Activated T-cell treated with anti-CD3 and anti-CD28 coated beads, Interleukin-2, amount 50 U/mL, for 48 hours (primary cell): Measurements from ENCODE around the gene AK5.

Experiments used
- DNase-seq, 2 experiments: peaks; one replicate each; pipeline ENCODE4 v3.0.0-alpha.2; 2020

Gene AK5

DNA sequence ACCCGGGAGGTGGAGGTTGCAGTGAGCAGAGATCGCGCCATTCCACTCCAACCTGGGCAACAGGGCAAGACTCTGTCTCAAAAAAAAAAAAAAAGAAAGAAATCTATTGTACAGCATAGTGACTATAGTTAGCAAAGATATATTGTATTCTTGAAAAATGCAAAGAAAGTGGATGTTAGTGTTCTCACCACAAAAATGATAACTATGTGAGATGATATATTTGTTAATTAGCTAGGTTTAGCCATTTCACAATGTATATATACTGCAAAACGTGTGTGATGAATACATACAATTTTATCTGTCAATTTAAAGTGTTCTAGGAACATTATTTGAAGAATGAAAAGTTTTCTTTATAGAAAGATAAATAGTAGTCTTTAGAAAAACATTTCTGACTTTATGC is 179.9 kb downstream of the AK5 start:
- DNase-seq, result no peak

DNA sequence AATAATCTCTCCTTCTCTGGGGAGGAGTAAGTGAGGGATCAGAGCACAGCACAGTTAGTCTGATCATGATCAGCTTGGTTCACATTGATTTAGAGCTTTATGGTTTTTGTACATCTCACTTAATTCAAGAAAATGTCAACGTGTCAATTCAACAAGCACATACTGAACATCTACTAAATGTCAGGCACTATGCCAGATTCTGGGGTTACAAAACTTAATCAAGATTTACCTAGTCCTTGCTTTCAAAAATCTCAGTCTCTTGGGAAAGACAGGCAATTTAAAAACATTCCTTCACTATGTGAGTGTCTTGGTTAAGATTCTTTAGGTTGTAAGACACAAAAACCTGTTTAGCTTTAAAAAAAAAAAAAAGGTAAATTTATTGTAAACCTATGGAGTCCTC is 181.4 kb downstream of the AK5 start:
- DNase-seq, result no peak

DNA sequence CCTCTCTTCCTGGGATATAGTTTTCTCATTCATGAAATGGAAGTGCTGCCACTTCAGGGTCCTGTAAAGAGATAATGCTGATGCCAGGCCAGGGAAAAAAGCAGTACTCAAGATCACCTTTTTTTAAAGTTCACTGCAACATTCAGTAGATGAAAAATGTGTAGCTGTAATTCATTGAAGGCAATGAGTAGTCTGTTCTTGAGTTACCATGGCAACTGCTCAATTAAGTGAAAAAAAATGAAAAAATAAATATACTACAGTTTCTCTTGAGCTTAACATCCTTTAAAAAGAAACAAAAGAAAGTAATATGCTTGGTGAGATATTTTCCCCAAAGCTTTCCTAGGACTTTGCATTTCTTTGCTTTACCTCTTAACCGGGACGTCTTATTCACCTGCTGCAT is 183.3 kb downstream of the AK5 start:
- no peak for DNase-seq

DNA sequence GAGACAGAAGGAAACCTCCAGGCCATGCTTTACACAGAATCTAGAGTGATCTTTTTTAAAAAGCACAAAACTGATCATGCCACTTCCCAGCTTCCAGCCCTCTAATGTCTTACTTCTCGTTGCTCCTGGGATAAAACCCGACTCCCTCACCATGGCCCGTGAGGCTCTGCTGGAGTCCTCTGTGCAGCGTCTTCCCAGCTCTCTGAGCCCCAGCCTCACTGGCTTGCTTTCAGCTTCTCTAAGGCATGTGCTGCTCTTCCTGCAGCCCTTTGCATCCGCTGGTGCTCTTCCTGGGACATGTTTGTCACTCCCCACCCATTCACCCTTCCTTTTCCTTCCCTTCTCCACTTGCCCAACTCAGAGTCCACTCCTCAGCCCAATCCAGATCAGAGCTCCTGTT is 184.1 kb downstream of the AK5 start:
- no peak for DNase-seq

GRCh38 chr1:77467021-77467595 is 185.3 kb downstream of the AK5 start:
- DNase-seq, result no peak

GRCh38 chr1:77467741-77468140 is 185.9 kb downstream of the AK5 start:
- no peak for DNase-seq

GRCh38 chr1:77468257-77468948 is 186.6 kb downstream of the AK5 start:
- DNase-seq, result no peak

GRCh38 chr1:77468949-77469710 is 187.3 kb downstream of the AK5 start:
- DNase-seq, result no peak

DNA sequence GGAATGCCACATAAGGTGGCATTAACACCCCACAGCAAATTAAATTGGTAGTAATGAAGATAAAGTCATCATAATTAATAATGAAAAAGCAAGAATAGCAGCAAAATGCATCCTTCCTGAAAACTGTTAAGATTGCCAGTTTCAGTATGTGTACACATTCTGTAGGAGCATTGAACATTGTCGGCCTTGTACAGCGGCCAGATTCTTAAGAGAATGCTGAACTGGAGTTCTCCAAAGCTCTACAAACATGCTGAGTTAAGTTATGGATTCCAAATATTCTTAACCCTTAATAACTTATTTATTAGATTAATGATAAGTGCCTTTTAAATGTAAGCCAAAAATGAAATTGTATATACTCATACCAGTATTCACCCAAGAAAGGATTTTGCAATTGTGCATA is 189.9 kb downstream of the AK5 start:
- no peak for DNase-seq

DNA sequence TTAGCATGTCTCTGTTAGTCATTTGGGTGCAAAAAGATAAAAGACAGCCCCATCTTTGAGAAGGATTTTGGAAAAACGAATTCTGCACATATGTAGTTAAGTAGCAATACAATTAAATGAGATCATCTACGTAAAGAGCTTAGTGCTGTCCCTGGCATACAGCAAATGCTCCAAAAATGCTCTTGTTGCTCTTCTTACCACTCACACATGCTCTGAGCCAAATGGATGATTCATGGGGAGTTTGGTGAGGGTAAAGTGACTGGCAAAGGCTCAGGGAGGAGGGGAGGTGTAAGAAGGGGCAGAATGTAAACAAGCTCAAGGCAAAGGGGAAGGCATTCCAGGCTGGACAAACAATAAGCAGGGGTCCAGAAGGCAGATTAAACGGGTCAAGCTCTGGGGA is 191.9 kb downstream of the AK5 start:
- no peak for DNase-seq

- DNase-seq, result no peak
Measured at GRCh38 chr1:77475641-77476040, 193.8 kb downstream of the AK5 start.

- DNase-seq, result no peak
Measured at GRCh38 chr1:77476475-77476874, 194.7 kb downstream of the AK5 start.

- DNase-seq, result no peak
Measured at GRCh38 chr1:77484334-77484733, 202.5 kb downstream of the AK5 start.

- no peak for DNase-seq
Measured at GRCh38 chr1:77484926-77485325, 203.1 kb downstream of the AK5 start.

- no peak for DNase-seq
Measured at GRCh38 chr1:77487631-77488030, 205.8 kb downstream of the AK5 start.

DNA sequence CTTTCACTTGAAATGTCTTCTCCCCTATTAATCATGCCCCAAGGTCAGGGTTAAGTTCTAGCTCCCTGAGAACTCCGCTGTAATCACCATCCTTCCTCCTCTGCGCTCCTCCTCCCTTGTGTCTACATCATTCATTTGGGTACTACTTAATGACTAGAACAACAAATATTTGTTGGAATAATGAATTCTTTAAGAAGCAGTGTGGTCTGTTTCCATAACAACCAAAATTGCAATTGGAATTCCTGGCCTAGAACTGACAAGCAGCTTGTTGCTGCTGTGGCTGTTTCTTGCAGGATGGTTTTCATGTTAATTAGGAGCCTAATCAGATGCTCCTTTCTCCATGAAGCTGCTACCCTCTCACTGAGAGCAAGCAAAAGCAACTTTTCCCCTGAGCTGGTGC is 208.1 kb downstream of the AK5 start:
- no peak for DNase-seq

DNA sequence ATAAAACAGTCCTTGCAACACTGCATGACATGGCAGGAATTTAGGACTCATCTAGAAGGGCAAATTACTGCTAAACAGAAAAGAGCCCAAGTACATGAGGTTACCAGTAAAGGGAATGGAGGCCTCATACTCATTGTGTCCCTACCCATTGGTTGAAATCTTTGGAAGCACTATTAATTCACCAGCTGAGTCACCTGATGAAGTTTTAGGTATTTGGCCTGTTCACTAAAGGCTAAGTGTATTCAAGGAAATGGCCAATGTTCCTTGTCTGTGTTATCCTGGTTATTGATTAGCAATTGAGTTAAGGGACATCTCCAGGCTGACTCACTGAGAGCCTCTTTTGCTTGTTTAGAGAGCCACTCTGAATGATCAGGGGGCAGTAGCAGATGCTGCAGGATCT is 212.2 kb downstream of the AK5 start:
- no peak for DNase-seq

GRCh38 chr1:77498918-77499317 is 217.1 kb downstream of the AK5 start:
- DNase-seq, result no peak

DNA sequence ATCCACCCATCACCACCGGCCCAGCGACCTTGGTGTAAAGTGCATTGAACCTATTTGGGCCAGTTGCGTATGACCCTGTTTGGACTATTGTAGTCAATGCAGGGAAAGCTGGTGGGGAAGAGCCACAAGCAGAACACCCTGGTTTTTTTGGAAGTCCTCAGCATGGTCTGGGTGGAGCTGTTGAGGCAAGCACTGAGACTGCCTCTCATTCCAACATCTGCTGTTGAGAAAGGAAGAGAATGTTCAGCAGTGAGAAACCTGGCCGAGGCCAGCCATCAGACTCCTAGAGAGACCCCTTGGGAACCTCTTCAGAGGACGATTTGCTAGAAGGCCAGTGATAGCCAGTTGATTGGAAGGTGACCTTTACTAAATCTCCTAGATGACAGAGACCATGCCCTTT is 217.6 kb downstream of the AK5 start:
- no peak for DNase-seq

DNA sequence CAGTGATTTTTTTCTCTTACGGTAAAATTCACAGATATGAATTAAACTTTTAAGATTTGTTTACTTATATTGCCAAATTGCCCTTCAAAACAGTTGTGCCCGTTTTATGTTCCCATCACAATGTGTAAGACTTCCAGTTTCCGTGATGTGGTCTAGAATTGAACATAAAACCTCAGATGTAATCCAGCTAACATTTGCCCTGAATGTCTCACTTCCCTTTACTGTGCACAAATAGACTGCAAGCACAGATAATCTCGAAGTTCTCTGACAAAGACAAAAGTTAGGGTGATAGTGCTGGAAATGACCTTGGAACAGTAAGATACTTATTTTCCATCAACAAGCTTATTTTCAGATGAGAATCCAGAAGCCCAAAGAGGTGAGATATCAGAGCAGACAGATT is 223.2 kb downstream of the AK5 start:
- no peak for DNase-seq

DNA sequence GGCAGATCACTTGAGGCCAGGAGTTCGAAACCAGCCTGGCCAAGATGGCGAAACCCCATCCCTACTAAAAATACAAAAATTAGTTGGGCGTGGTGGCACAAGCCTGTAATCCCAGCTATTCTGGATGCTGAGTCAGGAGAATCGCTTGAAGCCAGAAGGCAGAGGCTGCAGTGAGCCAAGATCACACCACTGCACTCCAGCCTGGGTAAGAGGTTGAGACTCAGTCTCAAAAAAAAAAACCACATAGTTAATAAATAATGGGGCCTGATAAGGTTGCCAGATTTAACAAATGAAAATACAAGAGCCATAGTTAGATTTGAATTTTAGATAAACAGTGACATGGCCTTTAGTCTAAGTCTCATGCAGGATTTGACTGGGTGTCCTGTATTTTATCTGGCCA is 225.0 kb downstream of the AK5 start:
- DNase-seq, result no peak

GRCh38 chr1:77509051-77509492 is 227.3 kb downstream of the AK5 start:
- DNase-seq, result no peak

GRCh38 chr1:77509898-77510297 is 228.1 kb downstream of the AK5 start:
- no peak for DNase-seq

DNA sequence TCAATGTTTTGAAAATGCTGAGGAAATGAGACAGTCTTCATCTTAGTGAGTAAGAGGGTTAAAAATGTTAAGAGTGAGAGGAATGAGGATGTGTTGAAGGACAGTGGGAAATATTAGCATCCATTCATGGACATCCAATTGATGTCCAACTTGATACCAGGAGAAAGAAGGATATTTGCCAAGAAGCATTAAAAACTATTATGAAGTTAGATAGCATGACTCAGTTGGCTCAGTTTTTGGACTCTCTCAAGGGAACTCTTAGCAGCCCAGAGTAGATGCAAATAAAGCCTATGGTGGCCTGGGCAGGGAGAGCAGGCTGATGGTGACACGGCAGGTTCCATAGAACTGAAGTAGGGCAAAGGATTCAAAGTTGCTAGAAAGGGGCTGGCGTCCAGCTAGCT is 229.6 kb downstream of the AK5 start:
- DNase-seq, result no peak
